Right lobe of liver (tissue), 4 donors: ENCODE measurements around the gene PET100.

Source experiments
- CTCF ChIP-seq, 4 donors: fragments of 200-600 bp in 3 of 4; fragments of 450-650 bp in 1 of 4; IDR thresholded peaks; one replicate each; pipeline versions ENCODE4 v1.5.1 to v1.8.0; 2016 to 2022; ENCODE audit warnings: antibody characterized with exemption in 4 of 4, mild to moderate bottlenecking in 2 of 4
- POLR2A ChIP-seq: fragments of 450-650 bp; IDR thresholded peaks from one replicate; pipeline ENCODE4 v1.6.1; 2017; ENCODE audit warnings: antibody characterized with exemption, mild to moderate bottlenecking
- donor health status: DM: no; HTN: no; CAD: no.
- donor health status: DM: no; HTN: no; CAD: no.
- donor health status: DM: no; HTN: yes; CAD: no.

DNA sequence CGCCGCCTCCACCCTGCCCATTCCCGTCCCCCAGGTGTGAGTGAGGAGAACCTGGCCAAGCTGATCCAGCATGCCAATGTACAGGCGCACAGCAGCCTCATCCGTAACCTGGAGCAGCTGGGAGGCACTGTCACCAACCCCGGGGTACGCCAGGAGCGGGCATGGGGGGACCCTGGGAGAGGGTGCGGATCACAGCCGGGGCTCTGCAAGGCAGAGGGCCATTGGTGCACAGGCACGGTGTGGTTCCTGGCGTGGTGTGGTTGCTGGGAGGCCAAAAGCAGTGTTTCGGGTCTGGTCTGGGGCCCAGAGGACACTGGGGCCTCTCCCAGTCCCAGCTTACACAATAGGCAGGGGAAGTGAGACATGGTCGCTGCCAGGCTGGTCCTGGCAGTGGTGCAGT is 15.6 kb downstream of the PET100 start:
- TF ChIP-seq CTCF (IDR thresholded peaks at IDR 0.05) (no peak), POLR2A (no peak)
